DND-41 (cell line): ENCODE measurements around the gene TSC22D2.

Experiments used
- ATAC-seq: fragments of 200-7000 bp; cut with Tn5 transposase; 3 replicates; pipeline ENCODE4 v1.9.1; 2021; ENCODE audit warnings: low read depth; ENCODE audit not compliant: insufficient read depth
- DNase-seq: peaks from one replicate; pipeline ENCODE4 v3.0.0-alpha.2; 2020
- H2AFZ ChIP-seq: 2 replicates; pipeline ENCODE4 v1.6.0; 2012; ENCODE audit warnings: low read depth, low read length
- H3K27ac ChIP-seq: 2 replicates; pipeline ENCODE4 v1.5.1; 2012; ENCODE audit warnings: low read length, inconsistent platforms
- H3K27me3 ChIP-seq: fragments of 200-600 bp; sonication (generic); 2 replicates; pipeline ENCODE4 v1.6.0; 2012; ENCODE audit warnings: low read length, mild to moderate bottlenecking, inconsistent platforms; ENCODE audit not compliant: insufficient read depth, poor library complexity
- H3K36me3 ChIP-seq: 2 replicates; pipeline ENCODE4 v1.5.1; 2012; ENCODE audit warnings: low read length, inconsistent platforms; ENCODE audit not compliant: insufficient read depth
- H3K4me1 ChIP-seq: 2 replicates; pipeline ENCODE4 v1.5.1; 2012; ENCODE audit warnings: mild to moderate bottlenecking, low read length; ENCODE audit not compliant: insufficient read depth
- H3K4me2 ChIP-seq: 2 replicates; pipeline ENCODE4 v1.6.0; 2012; ENCODE audit warnings: mild to moderate bottlenecking, moderate library complexity, low read length, inconsistent platforms; ENCODE audit not compliant: insufficient read depth
- H3K4me3 ChIP-seq, 2 experiments: fragments of 200-600 bp in 1 of 2; shearing (Covaris generic) in 1 of 2; 2 replicates each; pipeline ENCODE4 v1.5.1; 2012 to 2016; ENCODE audit warnings: inconsistent platforms in 2 of 2, low read length in 2 of 2, mild to moderate bottlenecking in 2 of 2, low read depth in 1 of 2, moderate library complexity in 1 of 2
- H3K79me2 ChIP-seq: 2 replicates; pipeline ENCODE4 v1.6.0; 2012; ENCODE audit warnings: low read length, inconsistent platforms; ENCODE audit not compliant: insufficient read depth
- H3K9ac ChIP-seq: 2 replicates; pipeline ENCODE4 v1.6.0; 2012; ENCODE audit warnings: low read depth, mild to moderate bottlenecking, inconsistent platforms, low read length, moderate library complexity
- H3K9me3 ChIP-seq: 2 replicates; pipeline ENCODE4 v1.5.1; 2012; ENCODE audit warnings: low read length, moderate library complexity, mild to moderate bottlenecking, inconsistent platforms; ENCODE audit not compliant: insufficient read depth, severe bottlenecking
- H4K20me1 ChIP-seq: 2 replicates; pipeline ENCODE4 v1.6.0; 2012; ENCODE audit warnings: low read length; ENCODE audit not compliant: insufficient read depth
- CTCF ChIP-seq: IDR thresholded peaks from 2 replicates; pipeline ENCODE4 v1.5.1; 2012; ENCODE audit warnings: borderline replicate concordance, low read length, moderate library complexity, mild to moderate bottlenecking; ENCODE audit not compliant: poor library complexity, severe bottlenecking; ENCODE audit errors: extremely low read depth
- EZH2 ChIP-seq: IDR thresholded peaks from 3 replicates; pipeline ENCODE4 v1.6.1; 2012; ENCODE audit warnings: borderline replicate concordance, low read depth, mild to moderate bottlenecking, moderate library complexity, low read length, inconsistent platforms; ENCODE audit not compliant: severe bottlenecking

The TSC22D2 gene

GRCh38 chr3:150362515-150363302, 45.4 kb upstream of the TSC22D2 start:
- H3K9me3 ChIP-seq: no peaks in the 10 kb centered on the region
- TF ChIP-seq EZH2 (no peak), CTCF (no peak)
- H3K36me3 ChIP-seq: no peaks in the 10 kb centered on the region
- H3K27me3 ChIP-seq: peaks cover 8% of the 10 kb centered on the region
- no peaks in the 10 kb centered on the region for H3K4me1 ChIP-seq
- no peak overlapping the region for H2AFZ ChIP-seq
- no peak for ATAC-seq
- no peak for DNase-seq
- no peak overlapping the region for H3K9ac ChIP-seq
- H4K20me1 ChIP-seq: no peaks in the 10 kb centered on the region
- H3K79me2 ChIP-seq: no peaks in the 10 kb centered on the region
- no peak overlapping the region for H3K27ac ChIP-seq
- no peak overlapping the region for H3K4me2 ChIP-seq
- H3K4me3 ChIP-seq: no peak overlapping the region

GRCh38 chr3:150363420-150363819, 44.7 kb upstream of the TSC22D2 start:
- no peak overlapping the region for H3K4me2 ChIP-seq
- H3K4me3 ChIP-seq: no peak overlapping the region
- no peak overlapping the region for H3K9ac ChIP-seq
- H4K20me1 ChIP-seq: no peaks in the 10 kb centered on the region
- no peaks in the 10 kb centered on the region for H3K9me3 ChIP-seq
- H3K36me3 ChIP-seq: no peaks in the 10 kb centered on the region
- no peaks in the 10 kb centered on the region for H3K4me1 ChIP-seq
- H3K27ac ChIP-seq: no peak overlapping the region
- ATAC-seq: no peak
- H2AFZ ChIP-seq: no peak overlapping the region
- DNase-seq: no peak
- TF ChIP-seq EZH2 (no peak), CTCF (no peak)
- H3K27me3 ChIP-seq: peaks cover 8% of the 10 kb centered on the region
- H3K79me2 ChIP-seq: no peaks in the 10 kb centered on the region

- no peak overlapping the region for H2AFZ ChIP-seq
Observed at GRCh38 chr3:150365132-150365604, 42.9 kb upstream of the TSC22D2 start.

More at GRCh38 chr3:150365132-150365604, 42.9 kb upstream of the TSC22D2 start:
- ATAC-seq (0 out of 3 replicates have a peak, but pooled peaks have one; percentile 31), DNase-seq (no peak)
- H3K79me2 ChIP-seq: no peaks in the 10 kb centered on the region
- H3K9me3 ChIP-seq: no peaks in the 10 kb centered on the region
- no peaks in the 10 kb centered on the region for H3K4me1 ChIP-seq
- no peak overlapping the region for H3K27ac ChIP-seq
- H3K4me3 ChIP-seq: no peak overlapping the region
- TF ChIP-seq CTCF: no peak
- TF ChIP-seq EZH2: no peak
- H3K27me3 ChIP-seq: peaks cover 7% of the 10 kb centered on the region
- no peaks in the 10 kb centered on the region for H3K36me3 ChIP-seq
- H4K20me1 ChIP-seq: no peaks in the 10 kb centered on the region
- no peak overlapping the region for H3K9ac ChIP-seq
- H3K4me2 ChIP-seq: no peak overlapping the region
